ENCODE results near the gene COG5.
A peak's percentile ranks its signal among the peaks of the same experiment; 100 is the strongest.

COG5 gene

GRCh38 chr7:107579885-107580715 is 16.4 kb upstream of the COG5 start, which contains the start of gene BCAP29:
Gene BCAP29, plus strand, starts transcription at chr7:107580246. Its CDS starts 527 bp downstream, at chr7:107580773.
- peak within 1 kb of the TSS; percentile 86 for H3K4me3 ChIP-seq (ENCODE audit: low read depth, low read length)
- TF ChIP-seq CTCF (IDR thresholded peaks at IDR 0.05; ENCODE audit: low read depth, low read length) = no peak

GRCh38 chr7:107579554-107579884 is 15.8 kb upstream of the COG5 start:
- no peak for TF ChIP-seq CTCF (IDR thresholded peaks at IDR 0.05; ENCODE audit: low read depth, low read length)
- H3K4me3 ChIP-seq (ENCODE audit: low read depth, low read length) = peak overlapping the region; percentile 86

- no peak for TF ChIP-seq CTCF (IDR thresholded peaks at IDR 0.05; ENCODE audit: low read depth, low read length)
- H3K4me3 ChIP-seq (ENCODE audit: low read depth, low read length) = no peak overlapping the region
Measured at GRCh38 chr7:107573537-107573936, 9.8 kb upstream of the COG5 start.

- TF ChIP-seq CTCF (IDR thresholded peaks at IDR 0.05; ENCODE audit: low read depth, low read length) = no peak
- H3K4me3 ChIP-seq (ENCODE audit: low read depth, low read length) = no peak overlapping the region
Measured at GRCh38 chr7:107570298-107570697, 6.6 kb upstream of the COG5 start.

GRCh38 chr7:107564553-107565298 is 1.0 kb upstream of the COG5 start:
- no peak for TF ChIP-seq CTCF (IDR thresholded peaks at IDR 0.05; ENCODE audit: low read depth, low read length)
- peak overlapping the region; percentile 97 for H3K4me3 ChIP-seq (ENCODE audit: low read depth, low read length)

GRCh38 chr7:107563081-107563774 is 492 bp downstream of the COG5 start:
- peak overlapping the region; percentile 97 for H3K4me3 ChIP-seq (ENCODE audit: low read depth, low read length)
- TF ChIP-seq CTCF (IDR thresholded peaks at IDR 0.05; ENCODE audit: low read depth, low read length) = no peak
